IMR-90 (cell line): Measurements from ENCODE around the gene FBXO9. TPM values are rescaled to one million over a fixed set of nuclear protein-coding genes. Genes with fewer than 3 reads are reported as not detected.

Source experiments
- ATAC-seq: fragments of 200-7000 bp; cut with Tn5 transposase; 2 replicates; pipeline ENCODE4 v1.9.1; 2020; ENCODE audit warnings: low read depth, mild to moderate bottlenecking, moderate library complexity
- BruUV-seq: library from RNA; stranded (reverse); fragments of 400-500 nt; replicated peaks from 2 replicates; lab custom pipeline; 2021; lab: Mats Ljungman, UMichigan
- CTCF ChIA-PET: fragments of 300-600 bp; formaldehyde crosslinking; extraction: SDS; loops from one replicate; lab custom pipeline; 2021; ENCODE audit warnings: antibody characterized with exemption; lab: Yijun Ruan, JAX
- POLR2A ChIA-PET: fragments of 300-600 bp; sonication (Branson Sonifier 250); formaldehyde crosslinking; loops from one replicate; lab custom pipeline; 2022; ENCODE audit warnings: antibody characterized with exemption; ENCODE audit not compliant: unreplicated experiment; lab: Charles Lee
- DNase-seq: peaks from one replicate; pipeline ENCODE4 v3.0.0; 2013
- H2AFZ ChIP-seq: replicated peaks from 2 replicates; pipeline ENCODE3; 2013; ENCODE audit warnings: low read length, mild to moderate bottlenecking; ENCODE audit not compliant: poor library complexity
- H2AK5ac ChIP-seq: 2 replicates; pipeline ENCODE4 v1.6.1; 2013; ENCODE audit warnings: low read depth, low read length, inconsistent platforms
- H2AK9ac ChIP-seq: replicated peaks from 2 replicates; pipeline ENCODE3; 2013; ENCODE audit warnings: mild to moderate bottlenecking, low read depth, low read length, moderate library complexity; ENCODE audit not compliant: poor library complexity
- H2BK120ac ChIP-seq: 2 replicates; pipeline ENCODE4 v1.6.1; 2013; ENCODE audit warnings: low read depth, low read length, inconsistent platforms
- H2BK15ac ChIP-seq: 3 replicates; pipeline ENCODE4 v1.6.1; 2013; ENCODE audit warnings: low read depth, low read length, inconsistent platforms
- H2BK20ac ChIP-seq: 2 replicates; pipeline ENCODE4 v1.6.1; 2013; ENCODE audit warnings: low read depth, mild to moderate bottlenecking, inconsistent platforms, low read length, moderate library complexity
- H2BK5ac ChIP-seq: 2 replicates; pipeline ENCODE4 v1.6.1; 2013; ENCODE audit warnings: mild to moderate bottlenecking, low read depth, low read length, inconsistent platforms; ENCODE audit not compliant: poor library complexity, severe bottlenecking
- H3K14ac ChIP-seq: replicated peaks from 2 replicates; pipeline ENCODE4 v1.6.1; 2013; ENCODE audit warnings: low read depth, low read length, inconsistent platforms
- H3K18ac ChIP-seq: 2 replicates; pipeline ENCODE4 v1.6.1; 2013; ENCODE audit warnings: low read depth, low read length, control low read depth
- H3K23ac ChIP-seq: 2 replicates; pipeline ENCODE4 v1.6.1; 2013; ENCODE audit warnings: low read depth, low read length, inconsistent platforms
- H3K27ac ChIP-seq: 2 replicates; pipeline ENCODE4 v1.5.1; 2013; ENCODE audit warnings: mild to moderate bottlenecking, control low read depth, low read length; ENCODE audit not compliant: insufficient read depth
- H3K27me3 ChIP-seq: 2 replicates; pipeline ENCODE4 v1.6.1; 2013; ENCODE audit warnings: low read length; ENCODE audit not compliant: control insufficient read depth, insufficient read depth
- H3K36me3 ChIP-seq: 2 replicates; pipeline ENCODE4 v1.6.1; 2013; ENCODE audit warnings: low read length, mixed read lengths; ENCODE audit not compliant: control insufficient read depth, insufficient read depth
- H3K4ac ChIP-seq: 2 replicates; pipeline ENCODE4 v1.6.1; 2013; ENCODE audit warnings: low read depth, low read length, inconsistent platforms
- H3K4me1 ChIP-seq: 2 replicates; pipeline ENCODE4 v1.6.1; 2013; ENCODE audit warnings: low read length, mixed read lengths; ENCODE audit not compliant: control insufficient read depth, insufficient read depth
- H3K4me2 ChIP-seq: 2 replicates; pipeline ENCODE4 v1.6.1; 2013; ENCODE audit warnings: low read depth, mild to moderate bottlenecking, control low read depth, low read length, moderate library complexity
- H3K4me3 ChIP-seq: 2 replicates; pipeline ENCODE4 v1.5.1; 2013; ENCODE audit warnings: low read depth, mild to moderate bottlenecking, control low read depth, low read length, moderate library complexity; ENCODE audit not compliant: insufficient read depth
- H3K56ac ChIP-seq: 2 replicates; pipeline ENCODE4 v1.6.1; 2013; ENCODE audit warnings: low read length, inconsistent platforms; ENCODE audit not compliant: insufficient read depth; ENCODE audit errors: extremely low read depth
- H3K79me1 ChIP-seq, 2 experiments: 2 replicates each; pipeline ENCODE4 v1.6.1; 2013; ENCODE audit warnings: low read length in 2 of 2, inconsistent platforms in 1 of 2, low read depth in 1 of 2
- H3K9ac ChIP-seq: 2 replicates; pipeline ENCODE4 v1.6.1; 2013; ENCODE audit warnings: low read depth, low read length, control low read depth
- H3K9me1 ChIP-seq: 2 replicates; pipeline ENCODE4 v1.6.1; 2013; ENCODE audit warnings: low read length, inconsistent platforms; ENCODE audit not compliant: insufficient read depth
- H3K9me3 ChIP-seq: 2 replicates; pipeline ENCODE4 v1.6.1; 2013; ENCODE audit warnings: low read length; ENCODE audit not compliant: control insufficient read depth, insufficient read depth
- H4K20me1 ChIP-seq: 2 replicates; pipeline ENCODE4 v1.6.1; 2013; ENCODE audit warnings: low read length, inconsistent platforms; ENCODE audit not compliant: insufficient read depth
- H4K5ac ChIP-seq: 2 replicates; pipeline ENCODE4 v1.6.1; 2013; ENCODE audit warnings: mild to moderate bottlenecking, low read depth, low read length, control low read depth
- H4K8ac ChIP-seq, 2 experiments: 2 replicates each; pipeline ENCODE4 v1.6.1; 2013; ENCODE audit warnings: low read depth in 2 of 2, low read length in 2 of 2, control low read depth in 1 of 2, inconsistent platforms in 1 of 2
- H4K91ac ChIP-seq: 2 replicates; pipeline ENCODE4 v1.6.1; 2013; ENCODE audit warnings: low read depth, low read length, inconsistent platforms; ENCODE audit not compliant: insufficient read depth
- BHLHE40 ChIP-seq: fragments of 150-350 bp; IDR thresholded peaks from 2 replicates; pipeline ENCODE4 v1.6.1; 2016; ENCODE audit warnings: mild to moderate bottlenecking, low read depth, low read length
- CEBPB ChIP-seq: IDR thresholded peaks from 2 replicates; pipeline ENCODE4 v1.6.1; 2012; ENCODE audit warnings: low read depth, low read length, improper control_type of control experiment
- CHD1 ChIP-seq: IDR thresholded peaks from 2 replicates; pipeline ENCODE4 v1.6.1; 2012; ENCODE audit warnings: low read depth, low read length, improper control_type of control experiment
- FOS ChIP-seq: fragments of 150-350 bp; IDR thresholded peaks from 2 replicates; pipeline ENCODE4 v1.6.1; 2016; ENCODE audit warnings: low read depth, low read length
- MAFK ChIP-seq: IDR thresholded peaks from 2 replicates; pipeline ENCODE4 v1.6.1; 2012; ENCODE audit warnings: low read depth, low read length, improper control_type of control experiment
- MAZ ChIP-seq: IDR thresholded peaks from 2 replicates; pipeline ENCODE4 v1.6.1; 2012; ENCODE audit warnings: low read depth, mild to moderate bottlenecking, low read length, improper control_type of control experiment, moderate library complexity, borderline replicate concordance
- MXI1 ChIP-seq: IDR thresholded peaks from 2 replicates; pipeline ENCODE4 v1.6.1; 2012; ENCODE audit warnings: low read depth, mild to moderate bottlenecking, low read length, moderate library complexity, borderline replicate concordance
- NFE2L2 ChIP-seq: fragments of 150-350 bp; IDR thresholded peaks from 2 replicates; pipeline ENCODE4 v1.6.1; 2016; ENCODE audit warnings: low read depth, mild to moderate bottlenecking, low read length
- POLR2A ChIP-seq: IDR thresholded peaks from 2 replicates; pipeline ENCODE4 v1.6.1; 2012; ENCODE audit warnings: mild to moderate bottlenecking, low read depth, low read length
- RAD21 ChIP-seq: IDR thresholded peaks from 2 replicates; pipeline ENCODE4 v1.6.1; 2012; ENCODE audit warnings: low read length, improper control_type of control experiment
- RCOR1 ChIP-seq: IDR thresholded peaks from 2 replicates; pipeline ENCODE4 v1.6.1; 2012; ENCODE audit warnings: mild to moderate bottlenecking, low read length, improper control_type of control experiment; ENCODE audit not compliant: insufficient replicate concordance
- RFX5 ChIP-seq: IDR thresholded peaks from 2 replicates; pipeline ENCODE4 v1.8.0; 2012; ENCODE audit warnings: low read depth, mild to moderate bottlenecking, low read length, moderate library complexity
- SMC3 ChIP-seq: fragments of 150-350 bp; IDR thresholded peaks from 2 replicates; pipeline ENCODE4 v1.6.1; 2016; ENCODE audit warnings: low read depth, mild to moderate bottlenecking, antibody characterized with exemption, low read length, moderate library complexity
- WGBS, 2 experiments: methylation state at CpG; one replicate each; pipeline versions ENCODE4 v1.1.5 to v1.1.7; 2013; ENCODE audit warnings: missing lambda C conversion rate in 2 of 2; ENCODE audit not compliant: insufficient read length in 1 of 2; ENCODE audit errors: extremely low coverage in 2 of 2; 5-methylcytosine and 5-hydroxymethylcytosine counted together
- dilution Hi-C: fragments of 300-500 bp; cut with HindIII; formaldehyde crosslinking; loops from one replicate; pipeline ENCODE4 v1.14.3; 2018; ENCODE audit warnings: low sequenced_read_pairs; ENCODE audit not compliant: unreplicated experiment
- in situ Hi-C: fragments of 300-500 bp; cut with MboI; formaldehyde crosslinking; loops from 3 replicates; pipeline ENCODE4 v1.14.3; 2019; ENCODE audit warnings: low sequenced_read_pairs, inconsistent platforms, mixed read lengths
- intact Hi-C: fragments of 100-400 bp; cut with micrococcal nuclease; formaldehyde crosslinking; loops from 2 replicates; pipeline ENCODE4 v1.10.0; 2022
- polyA plus RNA-seq, 3 experiments: library from polyadenylated mRNA; depleted of rRNA; stranded (reverse); fragments of >200 nt; gene quantifications; 2 replicates each; pipeline ENCODE4 v1.2.3, GENCODE V29; 2012; ENCODE audit warnings: low replicate concordance in 1 of 3
- total RNA-seq: library from RNA; depleted of rRNA; stranded (reverse); fragments of >200 nt; gene quantifications from 2 replicates; pipeline ENCODE4 v1.2.3, GENCODE V29; 2012
- TF ChIP-seq, protein P1 (sequence below): fragments of 150-350 bp; IDR thresholded peaks from 2 replicates; pipeline ENCODE4 v1.6.1; 2017; ENCODE audit warnings: mild to moderate bottlenecking, antibody characterized with exemption, low read length, low read depth
- TF ChIP-seq, protein P2 (sequence below): conservative IDR thresholded peaks from 2 replicates; pipeline ENCODE4 v1.5.1; 2012; ENCODE audit warnings: mild to moderate bottlenecking, low read depth, low read length, improper control_type of control experiment
- TF ChIP-seq, protein P3 (sequence below): fragments of 150-350 bp; IDR thresholded peaks from 2 replicates; pipeline ENCODE4 v1.6.1; 2016; ENCODE audit warnings: low read depth, mild to moderate bottlenecking, low read length, moderate library complexity, borderline replicate concordance

FBXO9 gene
- total and polyA plus RNA-seq, 2 of the 4 experiments (the other 2 are of a cell fraction): 49.6 to 65.9 TPM

GRCh38 chr6:53044071-53044470, 21.1 kb upstream of the FBXO9 start:
- ATAC-seq: peak; percentile 52
- Histone ChIP-seq H3K4me3 (peak overlapping the region; percentile 3; the same call in 1 of the 2 replicates), H3K4me2 (peak overlapping the region; percentile 81), H3K18ac (peak overlapping the region; percentile 75), H3K36me3 (peaks cover 18% of the 10 kb centered on the region; the same call in 1 of the 2 replicates), H3K9ac (peak overlapping the region; percentile 21; the same call in 1 of the 2 replicates), H3K4me1 (peaks cover 27% of the 10 kb centered on the region), H2AFZ (no peak overlapping the region), H4K20me1 (no peaks in the 10 kb centered on the region), H2BK20ac (peak overlapping the region; percentile 67), H4K5ac (peak overlapping the region; percentile 46), H3K23ac (peak overlapping the region; percentile 85; the same call in 1 of the 2 replicates), H3K9me3 (no peaks in the 10 kb centered on the region), H3K56ac (peak overlapping the region; percentile 81; the same call in 1 of the 2 replicates), H3K14ac (peak overlapping the region; percentile 69; the same call in 1 of the 2 replicates), H3K27ac (peak overlapping the region; percentile 42; the same call in 1 of the 2 replicates), H3K9me1 (peaks cover 6% of the 10 kb centered on the region), H3K4ac (peak overlapping the region; percentile 72), H2BK5ac (peak overlapping the region; percentile 75), H3K79me1 (peaks cover 9 to 54% of the 10 kb centered on the region in 2 experiments; a peak in 3 of 4 replicates), H2AK9ac (peak overlapping the region; percentile 67), H2AK5ac (peak overlapping the region; percentile 51), H4K91ac (peak overlapping the region; percentile 86), H2BK120ac (peak overlapping the region; percentile 83), H2BK15ac (peak overlapping the region; percentile 35; the same call in 1 of the 3 replicates), H3K27me3 (no peaks in the 10 kb centered on the region), H4K8ac (peak overlapping the region; percentile 81 to 82)
- WGBS, 2 experiments: 20% methylated on average over 2 of the region's 4 CpGs; no CpG with 5 or more reads in 1 of the 2 experiments
- BruUV-seq: no TSS peak
- in situ Hi-C loops (no loop called here), dilution Hi-C loops (no loop called here), intact Hi-C loops (no loop called here)
- ChIA-PET CTCF (interaction anchor here (0.6 to 1.1 kb wide), 2 partner anchors 12 to 14 kb away, joined by 3 read pairs; no protein-coding TSS in a partner anchor), POLR2A (no interaction called here)
- DNase-seq: peak; percentile 72
- no peak for TF ChIP-seq RFX5
- TF ChIP-seq SMC3: no peak
- no peak for TF ChIP-seq RCOR1
- TF ChIP-seq CEBPB: no peak
- TF ChIP-seq CHD1: no peak
- no peak for TF ChIP-seq MXI1
- TF ChIP-seq POLR2A: no peak
- no peak for TF ChIP-seq MAFK
- TF ChIP-seq, protein P1, sequence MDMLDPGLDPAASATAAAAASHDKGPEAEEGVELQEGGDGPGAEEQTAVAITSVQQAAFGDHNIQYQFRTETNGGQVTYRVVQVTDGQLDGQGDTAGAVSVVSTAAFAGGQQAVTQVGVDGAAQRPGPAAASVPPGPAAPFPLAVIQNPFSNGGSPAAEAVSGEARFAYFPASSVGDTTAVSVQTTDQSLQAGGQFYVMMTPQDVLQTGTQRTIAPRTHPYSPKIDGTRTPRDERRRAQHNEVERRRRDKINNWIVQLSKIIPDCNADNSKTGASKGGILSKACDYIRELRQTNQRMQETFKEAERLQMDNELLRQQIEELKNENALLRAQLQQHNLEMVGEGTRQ: no peak
- TF ChIP-seq MAZ: no peak
- TF ChIP-seq, protein P2, sequence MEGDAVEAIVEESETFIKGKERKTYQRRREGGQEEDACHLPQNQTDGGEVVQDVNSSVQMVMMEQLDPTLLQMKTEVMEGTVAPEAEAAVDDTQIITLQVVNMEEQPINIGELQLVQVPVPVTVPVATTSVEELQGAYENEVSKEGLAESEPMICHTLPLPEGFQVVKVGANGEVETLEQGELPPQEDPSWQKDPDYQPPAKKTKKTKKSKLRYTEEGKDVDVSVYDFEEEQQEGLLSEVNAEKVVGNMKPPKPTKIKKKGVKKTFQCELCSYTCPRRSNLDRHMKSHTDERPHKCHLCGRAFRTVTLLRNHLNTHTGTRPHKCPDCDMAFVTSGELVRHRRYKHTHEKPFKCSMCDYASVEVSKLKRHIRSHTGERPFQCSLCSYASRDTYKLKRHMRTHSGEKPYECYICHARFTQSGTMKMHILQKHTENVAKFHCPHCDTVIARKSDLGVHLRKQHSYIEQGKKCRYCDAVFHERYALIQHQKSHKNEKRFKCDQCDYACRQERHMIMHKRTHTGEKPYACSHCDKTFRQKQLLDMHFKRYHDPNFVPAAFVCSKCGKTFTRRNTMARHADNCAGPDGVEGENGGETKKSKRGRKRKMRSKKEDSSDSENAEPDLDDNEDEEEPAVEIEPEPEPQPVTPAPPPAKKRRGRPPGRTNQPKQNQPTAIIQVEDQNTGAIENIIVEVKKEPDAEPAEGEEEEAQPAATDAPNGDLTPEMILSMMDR: no peak
- TF ChIP-seq BHLHE40: no peak
- TF ChIP-seq NFE2L2: no peak
- TF ChIP-seq, protein P3, sequence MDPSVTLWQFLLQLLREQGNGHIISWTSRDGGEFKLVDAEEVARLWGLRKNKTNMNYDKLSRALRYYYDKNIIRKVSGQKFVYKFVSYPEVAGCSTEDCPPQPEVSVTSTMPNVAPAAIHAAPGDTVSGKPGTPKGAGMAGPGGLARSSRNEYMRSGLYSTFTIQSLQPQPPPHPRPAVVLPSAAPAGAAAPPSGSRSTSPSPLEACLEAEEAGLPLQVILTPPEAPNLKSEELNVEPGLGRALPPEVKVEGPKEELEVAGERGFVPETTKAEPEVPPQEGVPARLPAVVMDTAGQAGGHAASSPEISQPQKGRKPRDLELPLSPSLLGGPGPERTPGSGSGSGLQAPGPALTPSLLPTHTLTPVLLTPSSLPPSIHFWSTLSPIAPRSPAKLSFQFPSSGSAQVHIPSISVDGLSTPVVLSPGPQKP: no peak
- no peak for TF ChIP-seq FOS
- no peak; the same call in 1 of the 2 replicates for TF ChIP-seq RAD21
